Activated gamma-delta T cell (primary cell): ENCODE data around the gene VPS8.
"Not testable (repeated sequence)": the region's sequence is repeated elsewhere in the genome, so short reads cannot be mapped to it uniquely, and the experiment has no call there.

Experiments used
- DNase-seq: peaks from one replicate; lab custom pipeline; 2025; lab: John Stamatoyannopoulos, UW

The VPS8 gene

GRCh38 chr3:184872200-184872599 lies 60.2 kb downstream of the VPS8 start:
- DNase-seq, result no peak

DNA sequence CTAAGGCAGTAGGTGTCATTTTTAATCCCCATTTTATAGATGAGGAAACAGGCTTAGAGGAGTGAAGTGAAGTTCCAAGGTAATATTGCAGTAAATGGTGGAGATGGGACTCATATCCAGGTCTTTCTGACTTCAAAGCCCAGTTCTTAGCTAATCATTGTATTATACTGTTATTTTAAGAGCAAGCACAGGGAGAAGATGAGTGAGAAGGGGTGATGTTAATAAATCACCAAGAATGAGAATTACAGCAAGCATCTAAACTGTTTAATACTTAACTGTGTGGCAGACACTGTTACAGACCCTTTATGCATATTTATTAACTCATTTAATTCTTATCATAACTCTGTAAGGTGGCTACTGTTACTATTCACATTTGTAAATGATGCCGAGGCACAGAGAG lies 61.2 kb downstream of the VPS8 start:
- no peak for DNase-seq

- no peak for DNase-seq
Measured at GRCh38 chr3:184874709-184875644, 63.0 kb downstream of the VPS8 start.

DNA sequence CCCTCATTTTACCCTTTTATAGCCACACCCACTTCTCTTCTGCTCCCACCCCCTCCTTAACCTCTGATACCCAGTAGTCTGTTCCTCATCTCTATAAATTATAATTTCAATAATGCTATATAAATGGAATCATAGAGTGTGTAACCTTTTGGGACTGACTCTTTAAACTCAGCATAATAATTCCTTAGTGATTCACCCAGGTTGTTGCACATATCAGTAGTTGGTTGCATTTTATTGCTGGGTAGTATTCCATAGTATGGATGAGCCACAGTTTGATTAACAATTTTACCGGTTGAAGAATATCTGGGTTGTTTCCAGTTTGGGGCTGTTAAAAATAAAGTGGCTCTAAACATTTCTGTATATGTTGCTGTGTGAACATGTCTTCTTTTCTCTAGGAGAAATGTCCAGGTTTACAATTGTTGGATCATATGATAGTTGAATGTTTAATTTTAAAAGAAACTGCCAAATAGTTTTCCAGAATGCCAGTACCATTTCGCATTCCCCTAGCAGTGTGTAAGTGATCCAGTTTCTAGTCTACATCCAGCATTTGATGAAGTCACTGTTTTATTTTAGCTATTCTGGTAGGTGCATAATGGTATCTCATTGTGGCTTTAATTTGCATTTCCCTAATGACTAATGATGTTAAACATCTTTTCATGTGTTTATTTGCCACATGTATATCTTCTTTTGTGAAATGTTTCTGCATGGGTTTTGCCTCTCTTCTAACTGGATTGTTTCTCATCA lies 68.5 kb downstream of the VPS8 start:
- DNase-seq, result no peak

DNA sequence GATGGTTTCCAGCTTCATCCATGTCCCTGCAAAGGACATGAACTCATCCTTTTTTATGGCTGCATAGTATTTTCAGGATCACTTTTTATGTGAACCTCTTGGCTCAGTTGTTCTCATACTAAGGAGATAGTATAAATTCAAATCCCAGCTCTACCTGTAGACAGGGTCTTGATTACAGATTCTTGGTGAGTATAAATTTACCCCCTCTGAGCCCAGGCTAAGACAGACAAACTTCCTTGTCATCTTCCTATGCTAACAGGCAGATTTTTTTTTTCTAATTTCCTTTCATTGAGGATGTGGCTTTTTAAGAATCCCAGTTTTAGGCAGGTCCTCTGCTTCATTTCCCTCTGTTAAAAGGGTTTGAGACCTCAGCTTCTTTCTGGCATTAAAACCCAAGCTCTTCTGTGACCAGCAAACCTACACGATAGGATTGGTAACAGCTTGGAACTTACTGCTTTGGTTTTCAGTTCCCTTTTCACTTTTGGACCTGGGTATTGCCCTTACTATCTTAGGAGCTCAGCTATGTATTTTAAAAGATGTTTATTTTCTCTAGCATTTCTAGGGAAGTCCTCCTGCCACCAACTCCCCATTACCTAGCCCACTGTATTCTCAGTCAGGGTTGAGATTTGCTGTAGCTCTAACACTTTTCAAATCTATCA lies 72.5 kb downstream of the VPS8 start:
- no peak for DNase-seq

DNA sequence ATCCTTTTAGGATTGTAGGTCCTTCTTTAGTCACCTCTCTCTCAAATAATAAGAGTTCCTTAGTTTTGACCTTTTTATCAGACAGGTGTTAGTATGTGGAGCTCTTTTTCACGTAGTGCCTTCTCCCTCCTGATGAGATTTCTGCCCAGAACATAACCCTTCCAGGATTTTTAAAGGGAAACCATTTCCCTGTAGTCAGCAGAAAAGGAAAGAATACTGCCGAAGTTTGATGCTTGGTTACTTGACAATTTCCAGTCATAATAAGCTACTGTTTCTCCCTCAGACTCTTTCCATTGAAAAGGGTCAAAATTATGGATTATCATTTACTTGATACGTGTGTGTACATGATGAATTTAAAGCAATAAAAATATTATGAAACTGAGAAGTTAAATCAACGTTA lies 73.1 kb downstream of the VPS8 start:
- DNase-seq, result no peak

DNA sequence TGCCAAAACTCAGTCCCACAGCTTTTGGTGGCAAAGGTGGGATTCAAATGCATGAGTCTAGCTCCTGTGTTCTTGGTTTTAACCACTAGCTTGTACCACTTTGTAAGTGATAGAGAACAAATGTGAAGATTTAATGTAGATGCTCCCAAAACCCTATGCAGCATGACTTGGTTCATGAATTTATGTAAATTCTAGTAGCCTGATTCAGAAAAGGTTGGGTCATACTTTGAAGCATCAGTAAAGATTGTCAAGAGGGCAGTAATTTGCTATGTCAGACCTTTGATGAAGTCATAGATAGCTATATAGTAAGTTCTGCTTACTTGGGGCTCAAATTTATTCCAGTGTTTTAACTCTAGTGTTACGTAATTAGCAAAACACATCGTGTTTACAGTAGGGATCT lies 75.6 kb downstream of the VPS8 start:
- no peak for DNase-seq

DNA sequence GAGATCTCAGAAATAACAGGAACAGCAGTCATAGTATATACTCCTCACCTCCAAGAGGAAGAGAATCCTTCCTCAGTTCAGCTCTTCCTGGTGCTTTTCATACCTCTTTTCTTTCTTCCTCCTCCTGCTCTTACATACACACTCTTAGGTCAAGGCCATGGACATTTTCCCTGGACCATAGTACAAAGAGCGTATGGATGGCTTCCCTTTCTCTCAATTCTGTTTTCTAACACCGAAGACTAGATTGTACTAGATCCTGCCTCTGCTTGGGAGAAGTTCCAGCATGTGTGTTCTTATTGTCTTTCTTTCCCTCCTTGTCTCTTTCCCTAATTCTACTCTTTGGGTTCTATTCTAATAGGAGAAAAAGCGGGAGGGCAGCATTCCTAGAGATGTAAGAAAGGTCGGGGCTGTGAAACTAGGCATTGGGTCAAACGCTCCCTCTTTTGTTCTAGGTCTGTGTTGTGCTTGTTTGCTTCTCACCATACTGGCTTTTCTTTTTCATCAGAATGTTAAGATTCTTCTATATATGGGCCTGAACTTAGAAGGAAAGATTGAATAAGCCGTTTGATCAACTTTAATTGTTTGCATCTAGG lies 77.4 kb downstream of the VPS8 start:
- DNase-seq, result no peak

- DNase-seq, result no peak
Measured at GRCh38 chr3:184894051-184894450, 82.1 kb downstream of the VPS8 start.

GRCh38 chr3:184895350-184895749 lies 83.4 kb downstream of the VPS8 start:
- DNase-seq, result no peak

DNA sequence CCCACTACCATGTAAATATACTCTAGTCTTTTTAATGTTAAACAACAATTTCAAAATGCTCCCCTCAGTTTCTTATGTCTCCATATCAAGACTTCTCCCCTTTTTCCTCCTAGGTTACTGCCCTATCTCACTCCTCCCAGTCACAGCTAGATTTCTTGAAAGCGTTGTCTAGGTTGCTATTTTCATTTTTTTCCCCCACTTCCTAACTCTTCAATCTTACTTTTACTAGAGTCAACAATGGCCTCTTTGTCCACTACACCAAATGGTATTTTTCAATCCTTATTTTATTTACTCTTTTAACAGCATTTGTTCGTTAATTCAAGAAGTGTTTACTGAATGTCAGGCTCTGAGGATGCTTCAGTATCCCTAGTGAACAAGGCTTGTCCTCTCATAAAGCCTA lies 84.4 kb downstream of the VPS8 start:
- DNase-seq, result no peak

DNA sequence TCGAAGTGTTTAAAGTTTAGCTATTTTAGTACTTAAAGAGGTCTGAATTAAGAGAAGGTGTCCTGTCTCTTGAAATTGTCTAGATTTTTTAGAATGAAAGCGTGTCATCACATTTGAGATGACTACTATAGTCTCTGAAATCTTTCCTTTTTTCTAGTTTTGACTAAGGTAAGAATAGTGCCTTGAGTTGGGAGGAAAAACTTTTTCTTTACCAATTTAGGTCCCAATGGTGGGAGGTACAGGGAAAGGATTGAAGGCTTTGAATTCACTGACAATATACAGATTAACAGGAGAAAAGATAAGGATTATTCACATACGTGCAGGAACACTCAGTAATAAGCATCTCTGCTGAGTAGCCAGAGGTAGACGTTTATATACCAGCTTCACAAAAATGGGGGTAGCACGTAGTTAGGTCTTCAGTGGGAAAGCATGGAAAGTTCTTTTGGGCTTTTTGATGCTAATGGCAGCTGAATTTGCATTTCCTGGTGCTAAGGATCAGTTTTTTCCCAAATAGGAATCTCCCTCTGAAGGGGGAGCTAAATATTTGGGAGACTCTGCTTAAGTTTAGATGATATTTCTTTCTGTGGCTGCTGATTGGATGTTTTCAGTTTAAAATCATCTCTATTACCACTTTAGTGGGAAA lies 88.1 kb downstream of the VPS8 start:
- no peak for DNase-seq

DNA sequence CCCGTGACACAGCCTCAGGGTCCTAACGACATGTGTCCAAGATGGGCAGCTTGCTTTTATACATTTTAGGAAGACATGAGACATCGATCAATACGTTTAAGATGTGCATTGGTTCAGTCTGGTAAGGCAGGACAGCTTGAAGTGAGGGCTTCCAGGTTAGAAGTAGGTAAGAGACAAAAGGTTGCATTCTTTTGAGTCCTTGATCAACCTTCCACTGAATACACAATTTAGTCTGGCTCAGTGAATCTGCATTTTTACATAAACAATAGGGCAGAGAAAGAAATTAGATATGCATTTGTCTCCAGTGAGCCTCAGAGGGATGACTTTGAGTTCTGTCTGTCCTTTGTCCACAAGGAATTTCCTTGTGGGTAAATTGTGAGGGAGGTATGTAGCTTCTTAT lies 95.1 kb downstream of the VPS8 start:
- not testable (repeated sequence) for DNase-seq

GRCh38 chr3:184907681-184908649 lies 96.0 kb downstream of the VPS8 start:
- no peak for DNase-seq

GRCh38 chr3:184908859-184909258 lies 96.9 kb downstream of the VPS8 start:
- no peak for DNase-seq

- no peak for DNase-seq
Measured at GRCh38 chr3:184910664-184911063, 98.7 kb downstream of the VPS8 start.

DNA sequence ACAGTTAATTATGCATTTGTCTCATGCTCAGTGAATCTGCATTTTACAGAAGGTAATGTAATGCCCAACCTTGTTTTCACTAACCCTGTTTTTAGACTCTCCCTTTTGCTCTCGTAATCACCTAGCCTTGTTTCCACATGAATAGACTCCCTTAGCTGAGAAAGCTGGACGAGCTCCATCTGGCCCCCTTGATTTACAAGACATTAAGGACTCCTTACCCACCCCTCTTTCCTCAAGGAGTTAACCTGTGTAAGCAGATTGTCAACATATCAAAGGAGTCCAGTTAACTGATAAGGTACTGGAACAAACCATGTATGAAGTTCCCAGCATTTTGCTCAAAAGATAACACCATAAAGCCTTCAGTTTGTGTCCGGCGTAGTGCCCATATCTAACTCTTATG lies 99.6 kb downstream of the VPS8 start:
- no peak for DNase-seq

DNA sequence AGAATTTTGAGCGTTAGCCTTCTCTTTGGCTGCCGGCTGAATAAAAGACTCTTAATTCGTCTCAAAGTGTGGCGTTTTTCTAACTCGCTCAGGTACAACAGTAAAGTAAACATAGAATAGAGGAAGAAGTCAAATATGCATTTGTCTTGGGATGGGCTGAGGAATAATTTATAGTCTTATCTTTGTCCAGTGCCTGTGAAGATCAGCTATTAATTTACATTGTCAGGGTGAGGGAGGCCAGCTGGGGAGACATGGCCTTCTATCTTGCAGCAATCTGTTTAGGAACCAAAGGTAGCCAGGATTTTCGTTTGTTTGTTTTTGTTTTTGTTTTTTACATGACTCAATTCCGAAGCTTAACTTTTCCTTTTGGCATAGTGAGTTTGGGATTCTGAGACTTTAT lies 100.2 kb downstream of the VPS8 start:
- DNase-seq, result no peak

- DNase-seq, result no peak
Measured at GRCh38 chr3:184914628-184915027, 102.7 kb downstream of the VPS8 start.

GRCh38 chr3:184918750-184919149 lies 106.8 kb downstream of the VPS8 start:
- no peak for DNase-seq

DNA sequence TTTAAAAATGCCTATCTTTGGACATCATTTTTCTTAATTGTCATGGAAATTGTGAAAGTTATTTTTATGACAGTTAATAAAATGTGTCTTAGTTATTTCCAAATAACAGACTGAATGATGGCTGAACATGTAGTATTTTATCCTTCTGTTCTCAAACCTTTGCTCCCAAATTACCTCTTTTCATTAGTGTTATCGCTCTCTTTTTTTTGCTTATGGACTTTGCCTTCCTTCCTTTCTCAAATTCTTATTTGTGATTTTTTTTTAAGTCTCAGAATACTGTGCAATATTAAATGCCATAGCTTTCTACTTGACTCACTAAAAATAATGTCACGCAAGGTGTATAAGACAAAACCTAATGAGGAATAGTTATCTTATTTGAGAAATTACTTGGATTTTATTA lies 107.7 kb downstream of the VPS8 start:
- DNase-seq, result no peak
